Measurements from ENCODE around the gene RBMX.

RBMX gene

GRCh38 chrX:136835761-136836160 is 44.8 kb downstream of the RBMX start:
- no peak for DNase-seq (ENCODE audit: low read depth)

- DNase-seq (ENCODE audit: low read depth), result no peak
Measured at GRCh38 chrX:136829413-136829812, 51.1 kb downstream of the RBMX start.

GRCh38 chrX:136828830-136829229 is 51.7 kb downstream of the RBMX start:
- DNase-seq (ENCODE audit: low read depth), result no peak

- DNase-seq (ENCODE audit: low read depth), result no peak
Measured at GRCh38 chrX:136827026-136827425, 53.5 kb downstream of the RBMX start.

- no peak for DNase-seq (ENCODE audit: low read depth)
Measured at GRCh38 chrX:136825771-136826170, 54.8 kb downstream of the RBMX start.

Data from fibroblast of the conjunctiva (primary cell).